Measurements from ENCODE around the gene STK25. TPM values are rescaled to one million over a fixed set of nuclear protein-coding genes. Genes with fewer than 3 reads are reported as not detected.
A peak's percentile ranks its signal among the peaks of the same experiment; 100 is the strongest.
"Not testable (repeated sequence)": the region's sequence is repeated elsewhere in the genome, so short reads cannot be mapped to it uniquely, and the experiment has no call there.

Gene STK25
- total RNA-seq, 2 experiments from 2014 or later: 108 to 130 TPM

GRCh38 chr2:241450092-241450491, 58.3 kb downstream of the STK25 start:
- CTCF ChIA-PET; H3K4me3 Mint-ChIP-seq; H3K4me1 Mint-ChIP-seq; H3K9me3 Mint-ChIP-seq (ENCODE audit: low read depth); H3K27ac Mint-ChIP-seq; ATAC-seq; H3K36me3 Mint-ChIP-seq; DNase-seq: not testable (repeated sequence)
- peaks cover 18% of the 10 kb centered on the region for H3K27me3 Mint-ChIP-seq

GRCh38 chr2:241445426-241445825, 63.0 kb downstream of the STK25 start:
- peaks cover 47% of the 10 kb centered on the region for H3K4me1 Mint-ChIP-seq
- no peak overlapping the region for H3K27ac Mint-ChIP-seq
- H3K4me3 Mint-ChIP-seq: no peak overlapping the region
- ATAC-seq (peak; percentile 57), DNase-seq (peak; percentile 65)
- H3K36me3 Mint-ChIP-seq: peaks cover 25% of the 10 kb centered on the region
- peaks cover 18% of the 10 kb centered on the region for H3K27me3 Mint-ChIP-seq
- no peaks in the 10 kb centered on the region for H3K9me3 Mint-ChIP-seq (ENCODE audit: low read depth)
- CTCF ChIA-PET: no interaction called here

GRCh38 chr2:241443486-241444223, 64.7 kb downstream of the STK25 start:
- CTCF ChIA-PET: interaction anchor here (0.9 to 1.3 kb wide), 2 partner anchors 66 to 365 kb away, joined by 3 read pairs; no protein-coding TSS in a partner anchor
- Mint-ChIP-seq H3K27ac (peak overlapping the region; percentile 52), H3K4me1 (peaks cover 47% of the 10 kb centered on the region), H3K4me3 (peak overlapping the region; percentile 17), H3K9me3 (ENCODE audit: low read depth) (no peaks in the 10 kb centered on the region), H3K36me3 (peaks cover 28% of the 10 kb centered on the region), H3K27me3 (peaks cover 14% of the 10 kb centered on the region)
- ATAC-seq (peak; percentile 75), DNase-seq (peak; percentile 92)

Small RNA genes within 50 kb of the gene (microRNA-seq; reads per million reads assigned to microRNA genes)
- gene MIR3133: not detected

Other genes starting within 250 kb of the STK25 start
- 100 to 1,000 TPM; 176 to 232 TPM for gene HDLBP, start 192.9 kb downstream of the STK25 start, total RNA-seq
- 100 to 1,000 TPM; 242 to 290 TPM for gene SEPTIN2, start 192.7 kb downstream of the STK25 start, total RNA-seq
- gene FARP2, start 152.3 kb downstream of the STK25 start, total RNA-seq: 10 to 100 TPM; 24.0 to 25.4 TPM
- gene BOK, start 50.2 kb upstream of the STK25 start, total RNA-seq: not detected
- gene THAP4, start 128.6 kb upstream of the STK25 start, total RNA-seq: 10 to 100 TPM; 38.1 to 39.3 TPM
- 10 to 100 TPM; 91.4 to 95.3 TPM for gene ATG4B, start 129.1 kb upstream of the STK25 start, total RNA-seq
- gene DTYMK, start 178.2 kb upstream of the STK25 start, total RNA-seq: 10 to 100 TPM; 79.9 to 95.5 TPM
- gene ING5, start 193.5 kb upstream of the STK25 start, total RNA-seq: 10 to 100 TPM; 26.3 to 28.0 TPM
- gene D2HGDH, start 226.0 kb upstream of the STK25 start, total RNA-seq: 10 to 100 TPM; 21.6 to 26.2 TPM

Measured in activated CD8-positive, alpha-beta memory T cell treated with anti-CD3 and anti-CD28 coated beads, Interleukin-2, amount 10 ng/mL, durations not matched to agents 7 days and 5 days (primary cell).